Ishikawa (cell line): ENCODE results near the gene GRB10.

ENCODE experiments used
- CEBPB ChIP-seq: IDR thresholded peaks from 2 replicates; pipeline ENCODE4 v1.6.1; 2012
- CREB1 ChIP-seq: IDR thresholded peaks from 2 replicates; pipeline ENCODE4 v1.6.1; 2012; ENCODE audit warnings: low read depth
- EGR1 ChIP-seq: IDR thresholded peaks from 2 replicates; pipeline ENCODE4 v1.6.1; 2012
- EP300 ChIP-seq: IDR thresholded peaks from 2 replicates; pipeline ENCODE4 v1.6.1; 2012; ENCODE audit warnings: borderline replicate concordance
- FOXM1 ChIP-seq: IDR thresholded peaks from 2 replicates; pipeline ENCODE4 v1.6.1; 2012; ENCODE audit warnings: low read depth, borderline replicate concordance
- TAF1 ChIP-seq: IDR thresholded peaks from 2 replicates; pipeline ENCODE4 v1.6.1; 2012; ENCODE audit warnings: low read depth, mild to moderate bottlenecking
- YY1 ChIP-seq: IDR thresholded peaks from 2 replicates; pipeline ENCODE4 v1.6.1; 2012; ENCODE audit warnings: low read depth
- TF ChIP-seq, protein P1 (sequence below): IDR thresholded peaks from 2 replicates; pipeline ENCODE4 v1.6.1; 2012; ENCODE audit warnings: low read depth, mild to moderate bottlenecking
- TF ChIP-seq, protein P2 (sequence below): IDR thresholded peaks from 2 replicates; pipeline ENCODE4 v1.6.1; 2012
- TF ChIP-seq, protein P3 (sequence below): IDR thresholded peaks from 2 replicates; pipeline ENCODE4 v1.6.1; 2012

DNA sequence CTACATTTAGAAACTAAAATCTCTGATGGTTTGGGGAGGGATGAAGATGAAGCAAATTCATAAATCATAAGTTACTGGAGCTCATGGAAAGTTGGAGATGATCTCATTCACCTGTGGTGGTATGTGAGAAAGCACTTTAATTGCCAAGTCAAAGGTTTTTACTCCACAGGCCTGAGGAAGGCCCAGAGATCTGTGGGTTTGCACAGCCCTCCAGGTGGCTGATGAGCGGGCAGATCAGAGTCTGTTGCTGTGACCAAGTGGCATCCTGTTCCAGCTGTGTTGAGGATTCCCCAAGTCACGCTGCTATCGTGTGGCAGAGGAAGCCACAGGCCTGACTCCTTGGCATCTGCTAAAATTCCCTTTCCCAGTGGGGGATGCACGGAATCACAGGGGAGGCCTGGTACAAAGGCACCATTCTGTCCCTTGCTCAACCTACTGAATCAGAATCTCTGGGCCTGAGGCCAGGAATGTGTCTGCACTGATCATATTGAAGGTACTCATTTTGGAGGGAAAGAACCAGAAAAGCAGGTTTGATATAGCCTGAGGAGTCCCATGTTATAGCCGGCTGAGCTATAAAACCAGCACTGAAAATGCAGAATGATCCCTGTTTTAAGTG lies 197.8 kb downstream of the GRB10 start:
- TF ChIP-seq, protein P1, sequence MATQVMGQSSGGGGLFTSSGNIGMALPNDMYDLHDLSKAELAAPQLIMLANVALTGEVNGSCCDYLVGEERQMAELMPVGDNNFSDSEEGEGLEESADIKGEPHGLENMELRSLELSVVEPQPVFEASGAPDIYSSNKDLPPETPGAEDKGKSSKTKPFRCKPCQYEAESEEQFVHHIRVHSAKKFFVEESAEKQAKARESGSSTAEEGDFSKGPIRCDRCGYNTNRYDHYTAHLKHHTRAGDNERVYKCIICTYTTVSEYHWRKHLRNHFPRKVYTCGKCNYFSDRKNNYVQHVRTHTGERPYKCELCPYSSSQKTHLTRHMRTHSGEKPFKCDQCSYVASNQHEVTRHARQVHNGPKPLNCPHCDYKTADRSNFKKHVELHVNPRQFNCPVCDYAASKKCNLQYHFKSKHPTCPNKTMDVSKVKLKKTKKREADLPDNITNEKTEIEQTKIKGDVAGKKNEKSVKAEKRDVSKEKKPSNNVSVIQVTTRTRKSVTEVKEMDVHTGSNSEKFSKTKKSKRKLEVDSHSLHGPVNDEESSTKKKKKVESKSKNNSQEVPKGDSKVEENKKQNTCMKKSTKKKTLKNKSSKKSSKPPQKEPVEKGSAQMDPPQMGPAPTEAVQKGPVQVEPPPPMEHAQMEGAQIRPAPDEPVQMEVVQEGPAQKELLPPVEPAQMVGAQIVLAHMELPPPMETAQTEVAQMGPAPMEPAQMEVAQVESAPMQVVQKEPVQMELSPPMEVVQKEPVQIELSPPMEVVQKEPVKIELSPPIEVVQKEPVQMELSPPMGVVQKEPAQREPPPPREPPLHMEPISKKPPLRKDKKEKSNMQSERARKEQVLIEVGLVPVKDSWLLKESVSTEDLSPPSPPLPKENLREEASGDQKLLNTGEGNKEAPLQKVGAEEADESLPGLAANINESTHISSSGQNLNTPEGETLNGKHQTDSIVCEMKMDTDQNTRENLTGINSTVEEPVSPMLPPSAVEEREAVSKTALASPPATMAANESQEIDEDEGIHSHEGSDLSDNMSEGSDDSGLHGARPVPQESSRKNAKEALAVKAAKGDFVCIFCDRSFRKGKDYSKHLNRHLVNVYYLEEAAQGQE = no peak
- TF ChIP-seq, protein P2, sequence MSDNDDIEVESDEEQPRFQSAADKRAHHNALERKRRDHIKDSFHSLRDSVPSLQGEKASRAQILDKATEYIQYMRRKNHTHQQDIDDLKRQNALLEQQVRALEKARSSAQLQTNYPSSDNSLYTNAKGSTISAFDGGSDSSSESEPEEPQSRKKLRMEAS = peak; percentile 94
- TF ChIP-seq FOXM1 (no peak), TAF1 (no peak), EP300 (peak; percentile 24; the same call in 1 of the 2 replicates), CEBPB (0 out of 2 replicates have a peak, but pooled peaks have one; percentile 32), YY1 (no peak), EGR1 (no peak), CREB1 (no peak)
- TF ChIP-seq, protein P3, sequence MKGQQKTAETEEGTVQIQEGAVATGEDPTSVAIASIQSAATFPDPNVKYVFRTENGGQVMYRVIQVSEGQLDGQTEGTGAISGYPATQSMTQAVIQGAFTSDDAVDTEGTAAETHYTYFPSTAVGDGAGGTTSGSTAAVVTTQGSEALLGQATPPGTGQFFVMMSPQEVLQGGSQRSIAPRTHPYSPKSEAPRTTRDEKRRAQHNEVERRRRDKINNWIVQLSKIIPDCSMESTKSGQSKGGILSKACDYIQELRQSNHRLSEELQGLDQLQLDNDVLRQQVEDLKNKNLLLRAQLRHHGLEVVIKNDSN = no peak
